IMR-90 (cell line): ENCODE data around the gene KCNH6. TPM values are rescaled to one million over a fixed set of nuclear protein-coding genes. Genes with fewer than 3 reads are reported as not detected.

Experiments
- ATAC-seq: fragments of 200-7000 bp; cut with Tn5 transposase; 2 replicates; pipeline ENCODE4 v1.9.1; 2020; ENCODE audit warnings: low read depth, mild to moderate bottlenecking, moderate library complexity
- BruUV-seq: library from RNA; stranded (reverse); fragments of 400-500 nt; replicated peaks from 2 replicates; lab custom pipeline; 2021; lab: Mats Ljungman, UMichigan
- CTCF ChIA-PET: fragments of 300-600 bp; formaldehyde crosslinking; extraction: SDS; loops from one replicate; lab custom pipeline; 2021; ENCODE audit warnings: antibody characterized with exemption; lab: Yijun Ruan, JAX
- POLR2A ChIA-PET: fragments of 300-600 bp; sonication (Branson Sonifier 250); formaldehyde crosslinking; loops from one replicate; lab custom pipeline; 2022; ENCODE audit warnings: antibody characterized with exemption; ENCODE audit not compliant: unreplicated experiment; lab: Charles Lee
- DNase-seq: peaks from one replicate; pipeline ENCODE4 v3.0.0; 2013
- H2AFZ ChIP-seq: replicated peaks from 2 replicates; pipeline ENCODE3; 2013; ENCODE audit warnings: low read length, mild to moderate bottlenecking; ENCODE audit not compliant: poor library complexity
- H2AK5ac ChIP-seq: 2 replicates; pipeline ENCODE4 v1.6.1; 2013; ENCODE audit warnings: low read depth, low read length, inconsistent platforms
- H2AK9ac ChIP-seq: replicated peaks from 2 replicates; pipeline ENCODE3; 2013; ENCODE audit warnings: mild to moderate bottlenecking, low read depth, low read length, moderate library complexity; ENCODE audit not compliant: poor library complexity
- H2BK120ac ChIP-seq: 2 replicates; pipeline ENCODE4 v1.6.1; 2013; ENCODE audit warnings: low read depth, low read length, inconsistent platforms
- H2BK15ac ChIP-seq: 3 replicates; pipeline ENCODE4 v1.6.1; 2013; ENCODE audit warnings: low read depth, low read length, inconsistent platforms
- H2BK20ac ChIP-seq: 2 replicates; pipeline ENCODE4 v1.6.1; 2013; ENCODE audit warnings: low read depth, mild to moderate bottlenecking, inconsistent platforms, low read length, moderate library complexity
- H2BK5ac ChIP-seq: 2 replicates; pipeline ENCODE4 v1.6.1; 2013; ENCODE audit warnings: mild to moderate bottlenecking, low read depth, low read length, inconsistent platforms; ENCODE audit not compliant: poor library complexity, severe bottlenecking
- H3K14ac ChIP-seq: replicated peaks from 2 replicates; pipeline ENCODE4 v1.6.1; 2013; ENCODE audit warnings: low read depth, low read length, inconsistent platforms
- H3K18ac ChIP-seq: 2 replicates; pipeline ENCODE4 v1.6.1; 2013; ENCODE audit warnings: low read depth, low read length, control low read depth
- H3K23ac ChIP-seq: 2 replicates; pipeline ENCODE4 v1.6.1; 2013; ENCODE audit warnings: low read depth, low read length, inconsistent platforms
- H3K27ac ChIP-seq: 2 replicates; pipeline ENCODE4 v1.5.1; 2013; ENCODE audit warnings: mild to moderate bottlenecking, control low read depth, low read length; ENCODE audit not compliant: insufficient read depth
- H3K27me3 ChIP-seq: 2 replicates; pipeline ENCODE4 v1.6.1; 2013; ENCODE audit warnings: low read length; ENCODE audit not compliant: control insufficient read depth, insufficient read depth
- H3K36me3 ChIP-seq: 2 replicates; pipeline ENCODE4 v1.6.1; 2013; ENCODE audit warnings: low read length, mixed read lengths; ENCODE audit not compliant: control insufficient read depth, insufficient read depth
- H3K4ac ChIP-seq: 2 replicates; pipeline ENCODE4 v1.6.1; 2013; ENCODE audit warnings: low read depth, low read length, inconsistent platforms
- H3K4me1 ChIP-seq: 2 replicates; pipeline ENCODE4 v1.6.1; 2013; ENCODE audit warnings: low read length, mixed read lengths; ENCODE audit not compliant: control insufficient read depth, insufficient read depth
- H3K4me2 ChIP-seq: 2 replicates; pipeline ENCODE4 v1.6.1; 2013; ENCODE audit warnings: low read depth, mild to moderate bottlenecking, control low read depth, low read length, moderate library complexity
- H3K4me3 ChIP-seq: 2 replicates; pipeline ENCODE4 v1.5.1; 2013; ENCODE audit warnings: low read depth, mild to moderate bottlenecking, control low read depth, low read length, moderate library complexity; ENCODE audit not compliant: insufficient read depth
- H3K56ac ChIP-seq: 2 replicates; pipeline ENCODE4 v1.6.1; 2013; ENCODE audit warnings: low read length, inconsistent platforms; ENCODE audit not compliant: insufficient read depth; ENCODE audit errors: extremely low read depth
- H3K79me1 ChIP-seq, 2 experiments: 2 replicates each; pipeline ENCODE4 v1.6.1; 2013; ENCODE audit warnings: low read length in 2 of 2, inconsistent platforms in 1 of 2, low read depth in 1 of 2
- H3K9ac ChIP-seq: 2 replicates; pipeline ENCODE4 v1.6.1; 2013; ENCODE audit warnings: low read depth, low read length, control low read depth
- H3K9me1 ChIP-seq: 2 replicates; pipeline ENCODE4 v1.6.1; 2013; ENCODE audit warnings: low read length, inconsistent platforms; ENCODE audit not compliant: insufficient read depth
- H3K9me3 ChIP-seq: 2 replicates; pipeline ENCODE4 v1.6.1; 2013; ENCODE audit warnings: low read length; ENCODE audit not compliant: control insufficient read depth, insufficient read depth
- H4K20me1 ChIP-seq: 2 replicates; pipeline ENCODE4 v1.6.1; 2013; ENCODE audit warnings: low read length, inconsistent platforms; ENCODE audit not compliant: insufficient read depth
- H4K5ac ChIP-seq: 2 replicates; pipeline ENCODE4 v1.6.1; 2013; ENCODE audit warnings: mild to moderate bottlenecking, low read depth, low read length, control low read depth
- H4K8ac ChIP-seq, 2 experiments: 2 replicates each; pipeline ENCODE4 v1.6.1; 2013; ENCODE audit warnings: low read depth in 2 of 2, low read length in 2 of 2, control low read depth in 1 of 2, inconsistent platforms in 1 of 2
- H4K91ac ChIP-seq: 2 replicates; pipeline ENCODE4 v1.6.1; 2013; ENCODE audit warnings: low read depth, low read length, inconsistent platforms; ENCODE audit not compliant: insufficient read depth
- FOS ChIP-seq: fragments of 150-350 bp; IDR thresholded peaks from 2 replicates; pipeline ENCODE4 v1.6.1; 2016; ENCODE audit warnings: low read depth, low read length
- RFX5 ChIP-seq: IDR thresholded peaks from 2 replicates; pipeline ENCODE4 v1.8.0; 2012; ENCODE audit warnings: low read depth, mild to moderate bottlenecking, low read length, moderate library complexity
- WGBS, 2 experiments: methylation state at CpG; one replicate each; pipeline versions ENCODE4 v1.1.5 to v1.1.7; 2013; ENCODE audit warnings: missing lambda C conversion rate in 2 of 2; ENCODE audit not compliant: insufficient read length in 1 of 2; ENCODE audit errors: extremely low coverage in 2 of 2; 5-methylcytosine and 5-hydroxymethylcytosine counted together
- dilution Hi-C: fragments of 300-500 bp; cut with HindIII; formaldehyde crosslinking; loops from one replicate; pipeline ENCODE4 v1.14.3; 2018; ENCODE audit warnings: low sequenced_read_pairs; ENCODE audit not compliant: unreplicated experiment
- in situ Hi-C: fragments of 300-500 bp; cut with MboI; formaldehyde crosslinking; loops from 3 replicates; pipeline ENCODE4 v1.14.3; 2019; ENCODE audit warnings: low sequenced_read_pairs, inconsistent platforms, mixed read lengths
- intact Hi-C: fragments of 100-400 bp; cut with micrococcal nuclease; formaldehyde crosslinking; loops from 2 replicates; pipeline ENCODE4 v1.10.0; 2022
- polyA plus RNA-seq, 3 experiments: library from polyadenylated mRNA; depleted of rRNA; stranded (reverse); fragments of >200 nt; gene quantifications; 2 replicates each; pipeline ENCODE4 v1.2.3, GENCODE V29; 2012; ENCODE audit warnings: low replicate concordance in 1 of 3
- total RNA-seq: library from RNA; depleted of rRNA; stranded (reverse); fragments of >200 nt; gene quantifications from 2 replicates; pipeline ENCODE4 v1.2.3, GENCODE V29; 2012

Gene KCNH6
- total and polyA plus RNA-seq, 2 of the 4 experiments (the other 2 are of a cell fraction), result 0.17 to 0.18 TPM

DNA sequence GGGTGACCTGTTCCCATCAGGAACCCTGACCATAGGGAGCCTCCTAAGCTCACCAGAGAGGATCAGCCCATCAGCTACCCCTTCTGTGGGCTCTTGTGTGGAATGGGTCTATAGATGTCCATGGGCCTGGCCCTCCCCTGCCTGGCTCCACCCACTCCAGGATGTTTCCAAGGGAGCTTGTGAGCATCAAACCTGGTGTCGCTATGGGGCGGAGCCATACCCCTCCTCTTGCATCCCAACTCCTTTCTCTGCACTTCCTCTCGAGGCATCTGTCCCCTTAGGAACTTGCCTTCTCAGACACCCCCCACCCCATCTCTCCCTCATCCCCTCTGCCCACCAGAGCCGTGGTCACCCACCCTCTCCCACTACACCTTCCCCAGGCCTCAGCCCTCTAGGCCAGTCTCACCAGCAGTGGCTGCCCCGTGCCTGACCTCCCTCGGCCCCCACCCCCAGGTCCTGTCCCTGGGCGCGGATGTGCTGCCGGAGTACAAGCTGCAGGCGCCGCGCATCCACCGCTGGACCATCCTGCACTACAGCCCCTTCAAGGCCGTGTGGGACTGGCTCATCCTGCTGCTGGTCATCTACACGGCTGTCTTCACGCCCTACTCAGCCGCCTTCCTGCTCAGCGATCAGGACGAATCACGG, 10.4 kb downstream of the KCNH6 start:
- CTCF ChIA-PET, result no interaction called here
- no peaks in the 10 kb centered on the region for H3K9me3 ChIP-seq
- H3K4me3 ChIP-seq, result no peak overlapping the region
- no peak overlapping the region for H3K9ac ChIP-seq
- no peak overlapping the region for H4K5ac ChIP-seq
- no peaks in the 10 kb centered on the region for H3K79me1 ChIP-seq
- no peak overlapping the region for H2AK5ac ChIP-seq
- H3K4me2 ChIP-seq, result no peak overlapping the region
- no peak overlapping the region for H2BK20ac ChIP-seq
- no peak overlapping the region for H3K14ac ChIP-seq
- intact Hi-C loops (no loop called here), in situ Hi-C loops (no loop called here), dilution Hi-C loops (no loop called here)
- no peak overlapping the region for H3K23ac ChIP-seq
- ATAC-seq (no peak), DNase-seq (no peak)
- no peak overlapping the region for H2BK15ac ChIP-seq
- no peaks in the 10 kb centered on the region for H3K9me1 ChIP-seq
- no peak overlapping the region for H3K18ac ChIP-seq
- BruUV-seq, result no TSS peak
- no peaks in the 10 kb centered on the region for H3K36me3 ChIP-seq
- H3K4ac ChIP-seq, result no peak overlapping the region
- no peak overlapping the region for H4K91ac ChIP-seq
- H4K8ac ChIP-seq, result no peak overlapping the region
- no peak overlapping the region for H2BK120ac ChIP-seq
- H2AFZ ChIP-seq, result no peak overlapping the region
- no peak overlapping the region for H3K27ac ChIP-seq
- no peak overlapping the region for H2BK5ac ChIP-seq
- TF ChIP-seq FOS (no peak), RFX5 (no peak)
- WGBS, 2 experiments, result 72% methylated on average over 15 of the region's 20 CpGs; no CpG with 5 or more reads in 1 of the 2 experiments
- peaks cover 3% of the 10 kb centered on the region; the same call in 1 of the 2 replicates for H3K4me1 ChIP-seq
- peaks cover 35% of the 10 kb centered on the region for H3K27me3 ChIP-seq
- no peak overlapping the region for H2AK9ac ChIP-seq
- no peaks in the 10 kb centered on the region for H4K20me1 ChIP-seq
- POLR2A ChIA-PET, result no interaction called here
- no peak overlapping the region for H3K56ac ChIP-seq
